NCI-H226 (cell line): ENCODE data around the gene B4GALNT4.
"Not testable (repeated sequence)": the region's sequence is repeated elsewhere in the genome, so short reads cannot be mapped to it uniquely, and the experiment has no call there.

ENCODE experiments used
- DNase-seq: peaks from one replicate; pipeline ENCODE4 v3.0.0-alpha.2; 2015

The B4GALNT4 gene

DNA sequence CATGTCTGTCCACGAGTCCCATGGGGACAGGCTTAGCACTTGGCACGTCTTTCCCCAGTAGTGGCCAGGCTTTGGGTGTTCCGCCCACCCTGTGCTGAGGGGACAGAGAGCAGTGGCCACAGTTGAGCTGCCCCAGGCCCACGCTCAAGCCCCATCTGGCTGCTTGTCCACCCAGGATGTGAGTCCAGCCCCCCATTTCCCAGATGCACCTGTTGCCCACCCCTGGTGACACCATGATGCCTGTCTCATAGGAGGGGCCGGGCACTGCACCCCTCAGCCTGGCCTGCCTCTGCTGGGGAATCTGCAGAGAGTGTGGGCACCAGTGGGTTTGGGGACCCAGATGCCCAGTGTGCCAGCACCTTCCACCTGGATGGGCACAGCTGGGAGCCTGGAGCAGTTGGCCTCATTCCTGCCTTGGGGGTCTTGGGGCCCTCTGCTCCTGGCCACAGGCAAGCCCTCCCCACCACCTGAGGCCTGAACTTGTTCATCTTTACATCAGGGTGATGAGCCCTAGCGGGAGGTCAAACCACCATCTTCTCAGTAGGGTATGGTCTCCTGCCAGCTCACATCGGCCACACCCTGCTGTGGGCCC is 39.8 kb downstream of the B4GALNT4 start:
- no peak for DNase-seq

- no peak for DNase-seq
Observed at GRCh38 chr11:409600-410483, 40.5 kb downstream of the B4GALNT4 start.

GRCh38 chr11:410711-411110 is 41.4 kb downstream of the B4GALNT4 start:
- DNase-seq: not testable (repeated sequence)

GRCh38 chr11:411520-411919 is 42.2 kb downstream of the B4GALNT4 start:
- not testable (repeated sequence) for DNase-seq

DNA sequence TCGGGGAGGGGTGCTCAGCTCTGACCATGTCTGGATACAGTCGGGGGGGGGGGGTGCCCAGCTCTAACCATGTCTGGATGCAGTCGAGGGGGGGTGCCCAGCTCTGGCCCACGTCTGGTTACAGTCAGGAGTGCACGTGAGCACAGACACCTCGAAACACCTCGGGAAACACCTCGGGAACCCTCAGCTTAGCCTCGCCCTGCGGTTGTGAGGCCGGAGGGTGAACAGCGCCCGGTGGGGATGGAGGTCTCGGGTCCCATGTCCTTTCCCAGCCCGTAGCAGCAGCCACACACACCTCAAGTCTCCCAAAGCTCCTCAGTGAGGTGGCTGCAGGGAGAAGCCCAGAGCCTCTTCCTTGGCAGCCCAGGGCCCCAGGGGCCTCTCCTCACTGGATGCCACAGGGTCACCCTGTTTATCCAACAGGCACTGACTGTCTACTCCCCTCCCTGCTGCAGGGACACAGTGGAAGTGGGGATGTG is 43.4 kb downstream of the B4GALNT4 start:
- DNase-seq: no peak

DNA sequence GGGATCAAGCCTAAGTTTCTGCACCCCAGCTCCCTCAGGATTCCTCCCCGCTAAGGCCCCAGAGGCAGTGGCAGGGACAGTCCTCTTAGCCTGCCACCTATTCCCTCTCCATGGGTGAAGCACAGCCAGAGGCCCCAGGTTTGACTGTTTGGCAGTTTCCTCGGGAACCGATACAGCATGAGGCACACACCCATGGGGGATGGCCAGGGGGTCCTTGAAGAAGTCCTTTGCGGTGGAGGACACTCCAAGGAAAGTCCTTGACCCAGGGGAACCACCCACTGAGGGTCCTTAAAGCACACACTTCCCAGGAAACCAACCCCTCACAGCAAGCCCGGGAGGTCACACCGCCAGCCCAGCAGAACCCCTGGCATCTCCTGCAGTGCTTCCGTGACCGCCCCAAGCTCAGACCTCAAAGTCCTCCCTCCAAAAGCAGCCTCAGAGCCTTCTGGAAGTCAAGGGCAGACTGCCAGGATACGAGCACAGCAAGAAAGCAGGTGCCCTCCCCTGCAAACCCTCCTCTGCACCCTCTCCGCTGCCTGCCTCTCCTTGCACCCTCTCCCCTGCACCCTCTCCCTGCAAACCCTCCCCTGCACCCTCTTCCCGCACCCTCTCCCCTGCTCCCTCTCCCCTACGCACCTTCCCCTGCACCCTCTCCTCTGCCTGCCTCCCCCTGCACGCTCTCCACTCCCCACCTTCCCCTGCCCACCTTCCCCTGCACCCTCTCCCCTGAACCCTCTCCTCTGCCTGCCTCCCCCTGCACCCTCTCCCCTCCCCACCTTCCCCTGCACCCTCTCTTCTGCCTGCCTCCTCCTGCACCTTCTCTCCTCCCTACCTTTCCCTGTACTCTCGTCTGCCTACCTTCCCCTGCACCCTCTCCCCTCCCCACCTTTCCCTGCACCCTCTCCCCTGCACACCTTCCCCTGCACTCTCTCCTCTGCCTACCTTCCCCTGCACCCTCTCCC is 44.1 kb downstream of the B4GALNT4 start:
- DNase-seq: no peak

- no peak for DNase-seq
Observed at GRCh38 chr11:414318-414857, 45.1 kb downstream of the B4GALNT4 start.

GRCh38 chr11:415640-416041 is 46.3 kb downstream of the B4GALNT4 start:
- no peak for DNase-seq

GRCh38 chr11:416051-416756 is 46.9 kb downstream of the B4GALNT4 start:
- DNase-seq: no peak

DNA sequence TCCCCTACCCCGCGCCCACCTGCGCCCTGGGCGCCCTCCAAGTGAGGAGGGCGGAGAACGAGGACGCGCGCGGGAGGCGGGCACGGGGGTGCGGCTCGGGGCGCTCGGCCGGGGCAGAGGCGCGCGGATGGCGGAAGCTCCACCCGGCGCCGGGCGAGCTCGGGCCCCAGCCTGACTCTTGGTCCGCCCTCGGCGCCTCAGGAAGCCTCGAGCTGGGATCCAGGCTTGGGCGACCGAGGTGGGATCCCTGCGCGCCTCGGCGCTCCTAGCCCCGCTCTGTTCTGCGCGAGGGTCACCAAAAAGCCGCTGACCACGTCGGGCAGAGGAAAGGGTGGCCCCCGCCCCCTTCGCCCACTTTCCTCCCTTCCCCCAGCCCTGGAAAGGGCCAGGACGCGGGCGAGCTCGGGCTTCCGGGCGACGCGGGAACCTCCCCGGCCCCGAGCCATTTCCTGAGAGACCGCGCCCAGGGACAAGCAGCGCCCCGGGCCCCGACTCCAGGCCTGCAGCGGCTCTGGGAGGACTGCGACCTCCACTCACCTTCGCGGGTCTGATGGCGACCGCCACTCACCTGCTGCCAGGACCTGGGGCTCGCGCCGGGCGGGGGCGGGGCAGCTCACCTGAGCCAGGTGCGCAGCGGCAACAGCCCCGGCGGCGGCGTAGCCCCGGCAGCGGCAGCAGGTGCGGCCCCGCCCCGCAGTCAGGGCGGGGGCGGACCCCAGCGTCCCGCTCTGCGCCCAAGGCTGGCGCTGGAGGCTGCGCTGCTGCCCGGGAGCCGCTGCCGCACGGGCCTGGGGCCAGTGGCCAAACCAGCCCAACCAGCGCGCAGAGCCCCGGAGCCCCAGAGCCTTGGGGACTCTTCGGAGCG is 47.7 kb downstream of the B4GALNT4 start:
- peak; percentile 43 for DNase-seq

- DNase-seq: no peak
Observed at GRCh38 chr11:417652-418342, 48.5 kb downstream of the B4GALNT4 start.

DNA sequence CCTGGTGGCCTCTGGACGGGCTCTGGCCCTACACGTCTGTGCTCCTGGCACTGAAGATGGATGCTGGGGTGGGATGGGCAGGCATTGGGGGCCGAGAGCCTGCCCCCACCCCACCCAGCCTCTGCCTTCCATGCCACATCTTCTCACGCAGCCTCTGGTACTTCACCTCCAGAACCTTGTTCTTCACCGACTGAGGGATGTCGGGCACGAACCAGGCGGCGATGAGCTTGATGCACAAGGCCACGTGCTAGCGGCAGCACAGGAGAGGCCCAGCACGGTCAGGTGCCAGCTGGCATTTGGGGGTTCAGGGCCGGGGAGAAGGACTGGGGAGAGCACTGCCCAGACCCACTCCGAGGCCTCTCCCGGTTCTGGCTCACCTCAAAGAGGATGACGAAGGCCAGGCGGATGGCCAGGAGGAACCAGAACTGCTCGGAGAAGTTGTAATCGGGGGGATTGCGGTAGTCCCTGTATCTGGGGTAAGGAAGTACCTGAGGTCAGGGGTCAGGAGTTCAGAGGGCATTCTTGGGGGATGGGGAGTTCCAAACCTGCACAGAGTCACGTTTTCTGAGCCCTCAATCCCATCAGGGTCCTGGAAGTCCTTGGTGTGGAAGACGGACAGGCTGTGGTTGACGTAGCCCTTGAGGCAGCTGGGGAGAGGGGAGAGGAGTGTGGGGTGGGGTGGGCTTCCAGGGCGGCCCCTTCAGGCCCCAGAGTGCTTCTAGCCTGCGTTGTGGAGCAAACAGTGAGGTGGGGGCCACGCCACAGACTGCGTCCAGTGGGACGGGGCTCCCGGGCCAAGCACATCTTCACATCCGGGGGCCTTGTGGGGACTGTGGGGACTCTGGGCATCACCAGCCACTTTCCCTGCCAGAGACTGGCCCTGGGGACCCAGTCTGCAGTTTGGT is 49.3 kb downstream of the B4GALNT4 start:
- no peak for DNase-seq

DNA sequence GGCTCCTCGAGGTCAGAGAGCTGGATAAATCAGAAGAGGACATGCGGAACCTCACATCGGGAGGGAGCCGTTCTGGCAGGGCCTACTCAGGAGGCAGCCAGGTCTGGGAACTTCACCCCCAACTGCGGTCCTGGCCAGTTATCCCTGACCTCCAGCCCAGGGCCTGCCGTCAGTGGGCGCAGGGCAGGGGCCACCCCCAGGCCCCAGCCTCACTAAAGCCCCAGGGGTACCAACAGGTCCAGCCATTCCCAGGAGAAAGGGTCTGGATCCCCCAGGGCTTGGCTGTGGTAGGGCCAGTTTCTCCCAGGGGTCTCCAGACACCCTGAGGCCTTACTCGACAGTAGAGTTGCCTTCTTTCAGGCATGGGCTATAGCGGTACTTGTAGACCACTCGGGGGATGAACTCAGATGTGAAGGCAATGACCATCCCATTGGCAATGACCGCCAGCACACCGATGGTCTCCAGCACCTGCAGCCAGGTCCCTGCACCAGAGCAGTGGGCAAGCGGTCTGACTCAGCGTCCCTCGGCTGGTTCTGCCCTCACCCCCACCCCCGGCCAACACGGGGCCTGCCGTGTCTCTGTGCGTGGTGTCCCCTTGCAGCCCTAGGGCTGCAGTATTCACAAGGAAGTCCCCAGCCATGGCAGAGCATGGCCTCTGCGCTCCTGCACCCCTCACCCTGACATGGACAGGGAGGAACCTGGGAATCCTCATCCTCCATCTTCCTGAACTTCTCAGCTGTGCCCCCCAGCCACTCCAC is 50.1 kb downstream of the B4GALNT4 start:
- no peak for DNase-seq

- DNase-seq: no peak
Observed at GRCh38 chr11:420054-420910, 51.0 kb downstream of the B4GALNT4 start.

DNA sequence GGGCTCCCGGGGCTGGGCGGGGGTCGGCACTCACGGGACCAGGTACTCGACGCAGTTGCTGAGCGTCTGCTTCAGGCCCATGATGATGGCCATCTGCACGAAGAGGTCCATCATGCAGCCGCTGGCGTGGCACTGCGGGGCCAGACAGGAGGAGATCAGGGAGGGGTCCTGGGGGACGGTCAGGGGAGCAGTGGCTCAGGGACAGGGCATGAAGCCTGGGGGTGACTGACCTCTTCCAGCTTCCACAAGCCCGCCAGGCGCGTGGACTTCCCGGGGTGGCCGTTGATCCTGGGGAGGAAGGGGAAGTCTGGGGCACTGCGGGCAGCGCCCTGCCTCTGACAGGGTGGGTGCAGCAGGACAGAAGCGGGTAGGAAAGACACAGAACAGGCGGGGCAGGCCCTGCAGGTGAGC is 51.6 kb downstream of the B4GALNT4 start:
- no peak for DNase-seq

GRCh38 chr11:422249-422656 is 53.0 kb downstream of the B4GALNT4 start:
- no peak for DNase-seq

GRCh38 chr11:424232-424631 is 54.9 kb downstream of the B4GALNT4 start:
- no peak for DNase-seq

DNA sequence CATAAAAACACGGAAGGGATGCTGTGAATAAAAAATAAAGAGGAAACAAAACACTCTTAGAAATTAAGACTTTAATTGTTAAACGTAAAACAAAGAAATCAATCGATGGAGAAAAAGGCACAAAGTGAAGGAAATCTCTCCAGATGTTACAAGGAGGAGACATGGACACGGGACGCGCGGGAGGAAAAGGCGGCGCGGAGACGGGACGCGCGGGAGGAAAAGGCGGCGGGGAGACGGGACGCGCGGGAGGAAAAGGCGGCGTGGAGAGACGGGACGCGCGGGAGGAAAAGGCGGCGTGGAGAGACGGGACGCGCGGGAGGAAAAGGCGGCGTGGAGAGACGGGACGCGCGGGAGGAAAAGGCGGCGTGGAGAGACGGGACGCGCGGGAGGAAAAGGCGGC is 55.5 kb downstream of the B4GALNT4 start:
- DNase-seq: not testable (repeated sequence)
